Endothelial cell of coronary artery (primary cell): ENCODE results near the gene WNT8B. TPM values are rescaled to one million over a fixed set of nuclear protein-coding genes. Genes with fewer than 3 reads are reported as not detected.

Experiments
- total RNA-seq: library from RNA; depleted of rRNA; stranded (reverse); fragments of >200 nt; gene quantifications from 2 replicates; pipeline ENCODE4 v1.2.3, GENCODE V29; 2014

The WNT8B gene
- total RNA-seq = not detected in 2 replicates

DNA sequence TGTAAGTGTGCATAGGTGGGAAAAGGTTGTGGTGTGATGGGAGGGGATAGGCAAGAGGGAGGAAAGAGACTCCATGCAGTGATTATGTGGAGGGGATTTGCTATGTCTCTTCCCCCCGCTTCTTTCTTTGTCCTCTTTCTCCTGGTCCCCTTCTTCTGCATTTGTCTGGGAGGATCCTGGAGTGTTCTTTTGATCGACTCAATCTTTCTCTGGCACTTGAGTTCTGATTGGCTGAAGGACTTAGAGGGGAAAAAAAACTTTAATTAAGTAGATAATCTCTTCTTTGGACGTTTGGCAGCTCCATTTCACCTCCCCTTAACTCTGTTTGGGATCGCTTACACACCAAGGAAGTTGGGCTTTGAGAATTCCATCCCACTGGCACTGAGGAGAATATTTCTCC is at the start of gene WNT8B:
Gene WNT8B, plus strand, starts transcription at position 301 of the 400 bp plus-strand sequence. CDS start 160 bp downstream, outside the sequence.

DNA sequence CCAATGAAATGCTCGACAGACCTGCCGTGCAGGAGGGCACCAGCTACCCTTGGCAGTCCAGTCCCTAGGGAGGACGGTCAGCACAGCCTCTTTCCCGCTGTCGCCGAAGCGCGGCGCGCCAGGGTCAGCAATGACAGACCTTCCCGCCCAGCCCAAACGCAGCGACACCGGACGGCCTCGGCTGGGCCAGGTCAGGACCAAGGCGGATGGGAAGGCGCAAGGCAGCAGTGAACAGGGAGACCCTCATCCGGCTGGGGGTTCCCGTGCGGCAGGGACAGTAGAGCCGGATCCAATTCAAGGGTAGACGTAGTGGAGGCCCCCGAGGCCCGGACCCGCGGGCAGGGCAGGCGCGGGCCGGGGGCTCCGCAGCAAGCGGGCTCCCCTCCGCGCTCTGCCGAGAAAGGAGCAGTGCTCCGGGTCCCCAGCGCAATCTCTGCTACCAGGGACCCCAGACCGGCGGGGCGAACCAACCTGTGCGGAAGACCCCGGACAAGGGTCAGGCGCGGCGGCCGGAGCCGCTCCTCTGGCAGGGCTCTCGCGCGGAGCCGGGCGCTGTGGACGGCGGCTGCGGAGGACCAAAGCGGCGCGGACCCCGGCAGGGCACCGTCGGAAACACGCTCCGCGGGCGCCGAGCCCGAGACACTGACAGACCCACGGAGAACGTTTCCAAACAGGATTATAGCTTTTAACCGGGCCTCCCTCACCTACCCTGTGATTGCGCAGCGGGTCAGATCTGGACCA is 56.7 kb downstream of the WNT8B start, which contains the start of gene SEC31B:
Gene SEC31B, minus strand, starts transcription at position 551 of the 741 bp plus-strand sequence. CDS start 2,909 bp downstream, outside the sequence.

GRCh38 chr10:100529475-100530298 is 66.9 kb downstream of the WNT8B start, which contains the start of gene NDUFB8:
Gene NDUFB8 (minus strand): TSS chr10:100529871. CDS start chr10:100529851, 20 bp downstream.

Other genes starting within 250 kb of the WNT8B start
- gene CHUK, start 233.4 kb upstream of the WNT8B start, total RNA-seq = 22.6 and 23.2 TPM in 2 replicates
- gene CWF19L1, start 195.4 kb upstream of the WNT8B start, total RNA-seq = 25.0 and 30.8 TPM in 2 replicates
- gene BLOC1S2, start 176.3 kb upstream of the WNT8B start, total RNA-seq = 44.0 and 53.5 TPM in 2 replicates
- not detected in 2 replicates for gene PKD2L1, start 132.8 kb upstream of the WNT8B start, total RNA-seq
- gene SCD, start 115.8 kb upstream of the WNT8B start, total RNA-seq = 30.9 and 35.4 TPM in 2 replicates
- 2.4 and 5.4 TPM in 2 replicates for gene SEC31B, start 56.9 kb downstream of the WNT8B start, total RNA-seq
- 170 and 206 TPM in 2 replicates for gene NDUFB8, start 66.9 kb downstream of the WNT8B start, total RNA-seq
- 6.9 and 11.6 TPM in 2 replicates for gene HIF1AN, start 72.9 kb downstream of the WNT8B start, total RNA-seq